NOMO-1 (cell line): ENCODE data around the gene ATP9A.
A peak's percentile ranks its signal among the peaks of the same experiment; 100 is the strongest.
"Not testable (repeated sequence)": the region's sequence is repeated elsewhere in the genome, so short reads cannot be mapped to it uniquely, and the experiment has no call there.

Experiments
- DNase-seq, 2 experiments: peaks; one replicate each; lab custom pipeline; 2025; ENCODE audit not compliant: unreplicated experiment in 2 of 2; lab: John Stamatoyannopoulos, UW

Gene ATP9A, protein sequence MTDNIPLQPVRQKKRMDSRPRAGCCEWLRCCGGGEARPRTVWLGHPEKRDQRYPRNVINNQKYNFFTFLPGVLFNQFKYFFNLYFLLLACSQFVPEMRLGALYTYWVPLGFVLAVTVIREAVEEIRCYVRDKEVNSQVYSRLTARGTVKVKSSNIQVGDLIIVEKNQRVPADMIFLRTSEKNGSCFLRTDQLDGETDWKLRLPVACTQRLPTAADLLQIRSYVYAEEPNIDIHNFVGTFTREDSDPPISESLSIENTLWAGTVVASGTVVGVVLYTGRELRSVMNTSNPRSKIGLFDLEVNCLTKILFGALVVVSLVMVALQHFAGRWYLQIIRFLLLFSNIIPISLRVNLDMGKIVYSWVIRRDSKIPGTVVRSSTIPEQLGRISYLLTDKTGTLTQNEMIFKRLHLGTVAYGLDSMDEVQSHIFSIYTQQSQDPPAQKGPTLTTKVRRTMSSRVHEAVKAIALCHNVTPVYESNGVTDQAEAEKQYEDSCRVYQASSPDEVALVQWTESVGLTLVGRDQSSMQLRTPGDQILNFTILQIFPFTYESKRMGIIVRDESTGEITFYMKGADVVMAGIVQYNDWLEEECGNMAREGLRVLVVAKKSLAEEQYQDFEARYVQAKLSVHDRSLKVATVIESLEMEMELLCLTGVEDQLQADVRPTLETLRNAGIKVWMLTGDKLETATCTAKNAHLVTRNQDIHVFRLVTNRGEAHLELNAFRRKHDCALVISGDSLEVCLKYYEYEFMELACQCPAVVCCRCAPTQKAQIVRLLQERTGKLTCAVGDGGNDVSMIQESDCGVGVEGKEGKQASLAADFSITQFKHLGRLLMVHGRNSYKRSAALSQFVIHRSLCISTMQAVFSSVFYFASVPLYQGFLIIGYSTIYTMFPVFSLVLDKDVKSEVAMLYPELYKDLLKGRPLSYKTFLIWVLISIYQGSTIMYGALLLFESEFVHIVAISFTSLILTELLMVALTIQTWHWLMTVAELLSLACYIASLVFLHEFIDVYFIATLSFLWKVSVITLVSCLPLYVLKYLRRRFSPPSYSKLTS

GRCh38 chr20:51767867-51768758 lies at the start of gene ATP9A:
TSS of gene ATP9A (minus strand) at chr20:51768390. CDS start at chr20:51768369, 21 bp downstream.
- DNase-seq, result no peak

DNA sequence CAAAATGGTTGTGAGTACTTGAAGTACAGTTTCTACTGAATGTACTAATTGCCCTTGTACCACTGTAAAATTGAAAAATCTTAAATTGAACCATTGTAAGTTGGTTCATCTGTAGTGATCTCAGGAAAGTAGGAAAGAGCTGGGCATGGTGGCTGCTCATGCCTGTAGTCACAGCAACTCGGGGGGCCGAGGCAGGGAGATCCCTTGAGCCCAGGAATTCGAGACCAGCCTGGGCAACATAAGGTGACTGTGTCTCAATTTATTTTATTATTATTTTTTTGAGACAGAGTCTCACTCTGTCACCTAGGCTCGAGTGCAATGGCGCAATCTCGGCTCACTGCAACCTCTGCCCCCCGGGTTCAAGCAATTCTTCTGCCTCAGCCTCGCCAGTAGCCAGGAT lies 48.7 kb upstream of the ATP9A start:
- not testable (repeated sequence) for DNase-seq

DNA sequence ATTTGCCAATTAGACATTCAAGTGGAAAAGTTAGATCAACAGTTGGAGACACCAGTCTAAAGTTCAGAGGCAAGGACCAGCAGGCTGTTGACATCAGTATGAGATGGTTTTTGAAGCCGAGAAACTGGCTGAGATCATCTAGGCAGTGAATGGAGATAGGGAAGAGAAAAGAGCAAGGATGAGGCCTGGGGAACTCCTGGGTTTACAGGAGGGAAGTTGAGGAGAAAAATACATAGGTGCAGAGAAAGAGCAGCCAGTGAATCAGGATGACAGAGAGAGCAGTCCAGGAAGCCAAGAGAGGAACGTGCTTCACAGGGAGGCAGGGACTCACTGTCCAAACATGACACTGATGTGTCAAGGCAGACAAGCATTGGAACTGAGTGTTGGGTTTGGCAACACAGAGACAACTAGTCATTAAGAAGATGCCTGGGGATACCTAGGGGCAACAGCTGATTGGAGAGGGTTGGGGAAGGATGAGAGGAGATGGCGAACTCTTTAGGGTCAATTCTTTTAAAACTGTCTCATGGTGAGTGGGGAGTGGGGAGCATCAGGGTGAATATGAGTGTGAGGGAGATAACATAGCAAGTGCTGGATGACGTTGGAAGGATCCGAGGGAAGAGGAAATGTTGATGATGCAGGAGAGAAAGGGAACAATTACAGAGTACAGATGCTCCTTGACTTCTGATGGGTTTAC lies 47.3 kb upstream of the ATP9A start:
- no peak for DNase-seq

DNA sequence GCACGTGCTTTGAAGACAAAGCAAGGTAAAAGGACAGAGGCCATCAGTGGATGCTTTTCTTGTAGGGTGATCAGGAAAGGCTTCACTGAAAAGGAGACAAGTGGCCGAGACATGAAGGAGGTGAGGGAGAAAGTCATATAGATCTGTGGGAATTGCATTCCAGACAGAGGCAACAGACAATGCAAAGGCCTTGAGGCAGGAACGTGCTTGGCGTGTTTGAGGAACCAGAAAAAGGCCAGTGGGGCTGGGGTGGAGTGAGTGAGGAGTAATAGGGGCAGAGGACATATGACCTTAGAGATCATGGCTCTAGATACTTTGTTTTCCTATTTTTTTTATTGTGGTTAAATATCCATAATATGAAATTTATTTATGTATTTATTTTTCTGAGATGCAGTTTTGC lies 44.7 kb upstream of the ATP9A start:
- DNase-seq, result no peak

DNA sequence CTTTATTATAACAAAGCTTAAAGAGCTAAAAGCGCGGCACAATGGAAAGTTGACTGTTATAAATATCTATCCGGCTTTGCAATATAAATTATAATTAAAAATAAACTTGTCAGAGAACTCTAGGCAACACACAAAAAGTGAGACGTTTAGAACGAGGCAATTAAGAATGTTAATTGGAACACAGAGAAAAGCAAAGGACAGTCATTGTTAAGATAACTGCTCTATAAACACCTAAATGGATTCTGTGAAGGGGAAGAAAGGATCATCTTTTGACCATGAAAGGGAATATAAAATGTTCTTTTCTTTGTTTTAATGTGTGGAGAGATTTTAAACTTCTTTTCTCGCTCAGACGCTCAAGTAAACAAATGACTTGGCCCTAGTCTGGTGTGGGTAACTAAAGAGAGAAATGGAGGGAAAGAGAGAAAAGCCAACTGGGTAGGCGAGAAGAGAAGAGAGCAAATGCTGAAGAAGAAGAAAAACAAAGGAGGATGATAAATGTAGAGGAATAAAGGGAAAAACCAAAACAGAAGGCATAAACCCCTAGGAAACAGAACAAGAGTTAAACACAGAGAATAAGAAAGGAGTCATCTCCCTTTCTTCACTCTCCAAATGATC lies 43.4 kb upstream of the ATP9A start:
- no peak for DNase-seq

DNA sequence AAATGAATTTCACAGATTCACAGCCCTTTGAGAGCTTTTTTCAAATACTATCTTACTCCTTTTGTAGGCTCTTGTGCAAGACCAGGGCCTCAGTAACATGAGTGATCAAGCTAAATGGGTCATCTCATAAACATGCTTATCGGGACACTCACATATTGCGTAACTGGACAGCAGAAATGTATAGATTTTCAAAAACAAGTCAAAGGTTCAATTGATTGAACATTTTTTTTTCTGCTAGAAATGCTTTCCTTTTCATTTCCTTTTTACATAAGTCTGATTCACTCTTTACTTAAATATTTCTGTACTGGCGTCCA lies 42.8 kb upstream of the ATP9A start:
- DNase-seq, result no peak

DNA sequence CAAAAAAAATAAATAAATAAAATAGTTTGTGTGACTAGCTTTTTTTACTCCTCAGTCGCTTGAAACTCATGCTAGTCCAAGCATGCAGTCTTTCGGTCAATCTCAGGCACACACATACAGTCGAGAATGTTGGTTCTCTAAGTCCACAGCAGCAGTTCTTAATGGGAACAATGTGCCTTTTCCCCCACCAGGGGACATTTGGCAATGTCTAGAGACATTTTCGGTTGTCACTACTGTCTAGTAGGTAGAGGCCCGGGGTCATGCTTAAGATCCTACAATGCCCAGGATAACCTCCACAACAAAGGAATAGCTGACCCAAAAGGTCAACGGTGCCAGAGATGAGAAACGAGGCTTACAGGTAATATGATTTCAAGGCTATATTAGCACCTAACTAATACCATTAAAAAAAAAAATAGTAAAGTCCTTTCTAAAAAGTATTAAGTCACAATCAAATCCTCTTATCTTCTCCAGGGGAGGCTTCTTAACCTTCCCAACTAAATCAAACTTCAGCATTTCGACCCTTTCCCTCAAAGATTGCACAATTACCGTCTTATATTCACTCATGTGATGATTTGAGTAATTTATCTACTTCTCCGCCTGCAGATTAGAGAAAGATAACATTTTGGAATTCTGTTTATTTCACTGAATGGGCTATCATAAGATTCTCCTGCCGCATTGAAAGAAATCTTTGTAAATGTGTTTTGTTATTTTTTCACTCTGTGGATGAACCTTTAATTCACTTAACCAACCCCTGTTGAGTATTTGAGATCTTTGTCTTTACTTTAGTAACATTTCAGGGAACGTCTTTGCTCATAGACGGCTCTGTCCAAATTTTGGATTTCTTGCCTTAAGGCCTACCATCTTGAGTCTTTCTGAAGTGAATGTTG lies 42.2 kb upstream of the ATP9A start:
- DNase-seq, result no peak

- DNase-seq, result no peak
Observed at GRCh38 chr20:51807720-51808250, 39.6 kb upstream of the ATP9A start.

GRCh38 chr20:51804754-51805153 lies 36.6 kb upstream of the ATP9A start:
- no peak for DNase-seq

GRCh38 chr20:51803148-51803854 lies 35.1 kb upstream of the ATP9A start:
- no peak for DNase-seq

DNA sequence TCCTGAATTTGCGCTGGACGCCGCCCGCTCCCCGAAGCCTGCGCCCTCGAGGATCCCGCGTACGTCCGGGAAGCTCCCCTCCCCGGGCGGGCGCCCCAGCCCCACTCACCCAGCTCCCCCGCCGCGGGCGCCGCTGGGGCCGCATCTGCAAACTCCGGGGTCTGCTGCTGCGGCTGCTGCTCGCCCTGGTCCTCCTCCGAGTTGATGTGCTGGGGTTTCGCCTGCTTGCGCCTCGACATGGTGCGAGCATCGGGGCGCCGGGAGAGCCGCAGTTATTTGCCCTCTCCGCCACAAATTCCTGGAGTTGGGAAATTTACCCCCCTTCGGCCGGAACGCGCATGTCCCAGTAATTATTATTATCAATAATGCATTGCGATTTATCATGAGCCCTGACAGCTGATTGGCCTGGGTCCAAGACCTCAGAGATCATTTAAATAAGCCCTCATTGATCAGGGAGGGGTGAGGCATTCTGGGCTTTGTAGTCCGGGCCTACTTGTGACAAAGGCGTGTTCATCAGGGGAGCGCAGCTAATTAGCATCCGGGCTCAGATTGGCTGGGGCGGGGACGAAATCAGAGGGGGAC lies 34.1 kb upstream of the ATP9A start, which contains the start of gene SALL4:
SALL4 (minus strand) TSS at position 352 of the 582 bp plus-strand sequence; CDS start at position 239, 113 bp downstream.
- no peak for DNase-seq

- DNase-seq, result no peak
Observed at GRCh38 chr20:51801823-51802123, 33.6 kb upstream of the ATP9A start.

- DNase-seq, result peak; percentile 25 to 66
Observed at GRCh38 chr20:51801122-51801822, 33.1 kb upstream of the ATP9A start.

DNA sequence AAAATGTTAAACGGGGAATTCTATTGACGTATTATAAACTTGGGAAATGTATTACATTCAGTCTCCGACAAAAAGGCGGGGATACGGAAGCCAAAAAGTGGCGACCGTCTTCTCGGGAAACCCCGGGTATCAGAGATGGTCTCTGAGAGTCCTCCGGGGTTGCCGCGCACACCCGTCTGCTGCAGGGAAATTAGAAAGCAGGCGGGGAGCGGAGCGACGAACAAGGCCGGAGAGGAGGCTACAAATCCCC lies 32.6 kb upstream of the ATP9A start:
- peak; percentile 3 to 6 for DNase-seq

DNA sequence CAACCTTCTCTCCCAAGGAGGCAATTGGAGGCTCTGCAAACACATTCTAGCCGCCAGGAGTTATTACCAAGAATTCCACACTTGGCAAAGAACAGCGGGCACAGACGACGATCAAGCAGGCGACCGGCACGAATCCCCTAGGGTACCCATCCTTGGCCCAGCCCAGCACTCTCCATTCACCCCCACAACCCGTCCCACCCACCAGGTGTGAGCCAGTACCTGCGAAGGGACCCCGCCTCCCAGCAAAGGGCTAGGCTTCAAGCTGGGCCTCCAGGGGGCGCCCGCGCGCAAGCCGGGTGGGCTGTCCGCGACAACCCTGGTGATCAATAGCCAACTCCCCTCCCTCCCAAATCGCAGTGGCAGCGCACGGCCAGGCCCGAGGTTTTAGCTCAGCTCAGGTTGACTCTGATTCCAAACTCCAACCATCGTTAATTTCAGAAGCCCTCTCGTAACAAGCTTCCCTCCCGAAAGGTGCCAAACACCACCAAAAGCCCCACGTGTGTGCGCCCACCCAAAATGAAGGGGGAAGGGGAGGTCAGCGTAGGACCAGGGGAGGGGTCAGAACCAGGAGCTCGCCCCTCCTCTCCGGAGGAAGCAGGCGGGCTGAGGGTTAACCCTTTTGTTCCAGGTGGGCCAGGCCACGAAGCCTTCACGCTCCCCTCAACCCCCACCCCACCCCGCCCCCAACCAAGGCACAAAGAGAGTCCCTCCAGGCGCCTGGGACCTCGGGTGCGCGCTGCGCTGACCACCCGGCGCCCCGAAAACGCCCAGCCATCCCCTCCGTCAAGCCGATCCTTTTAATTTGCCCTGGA lies 32.1 kb upstream of the ATP9A start:
- DNase-seq, result peak; percentile 36 to 52

GRCh38 chr20:51799401-51799860 lies 31.2 kb upstream of the ATP9A start:
- DNase-seq, result peak; percentile 14 to 16
